ENCODE measurements around the gene SNX33.

SNX33 gene

GRCh38 chr15:75644376-75644775, 3.3 kb upstream of the SNX33 start:
- TF ChIP-seq EZH2phosphoT487 (conservative IDR thresholded peaks at IDR 0.05; ENCODE audit: low read length) (no peak), CTCF (IDR thresholded peaks at IDR 0.05; ENCODE audit: insufficient read depth, low read length, poor library complexity, severe bottlenecking) (no peak)
- Histone ChIP-seq H3K9me2 (replicated peaks; ENCODE audit: insufficient read depth, low read length) (no peaks in the 10 kb centered on the region), H2AFZ (ENCODE audit: low read depth, low read length, severe bottlenecking) (no peak overlapping the region)

GRCh38 chr15:75646112-75646943, 1.4 kb upstream of the SNX33 start:
- Histone ChIP-seq H3K36me3 (ENCODE audit: low read length) (no peaks in the 10 kb centered on the region), H3K9ac (ENCODE audit: low read length) (no peak overlapping the region), H2AFZ (ENCODE audit: low read depth, low read length, severe bottlenecking) (no peak overlapping the region), H3K9me3 (ENCODE audit: insufficient read depth, low read length) (no peaks in the 10 kb centered on the region), H3K4me3 (ENCODE audit: insufficient read depth, low read length, poor library complexity, severe bottlenecking) (no peak overlapping the region), H3K9me2 (replicated peaks; ENCODE audit: insufficient read depth, low read length) (no peaks in the 10 kb centered on the region), H3K27me3 (ENCODE audit: low read length) (no peaks in the 10 kb centered on the region; the same call in 1 of the 2 replicates), H3K79me2 (ENCODE audit: insufficient read depth, low read length) (no peaks in the 10 kb centered on the region), H3F3A (ENCODE audit: insufficient read depth) (0 out of 2 replicates have a peak, but pooled peaks cover 5% of the 10 kb centered on the region), H3K4me2 (ENCODE audit: low read depth, low read length, poor library complexity, severe bottlenecking) (peak overlapping the region; percentile 74), H3K27ac (ENCODE audit: low read depth, low read length) (no peak overlapping the region), H4K20me1 (ENCODE audit: low read depth, low read length) (no peaks in the 10 kb centered on the region)
- no peak for TF ChIP-seq CTCF (IDR thresholded peaks at IDR 0.05; ENCODE audit: insufficient read depth, low read length, poor library complexity, severe bottlenecking)
- no peak for TF ChIP-seq EZH2phosphoT487 (conservative IDR thresholded peaks at IDR 0.05; ENCODE audit: low read length)

More at GRCh38 chr15:75644376-75644775, 3.3 kb upstream of the SNX33 start:
- no peaks in the 10 kb centered on the region; the same call in 1 of the 2 replicates for H3K27me3 ChIP-seq (ENCODE audit: low read length)
- no peak overlapping the region for H3K27ac ChIP-seq (ENCODE audit: low read depth, low read length)
- H3K36me3 ChIP-seq (ENCODE audit: low read length) = no peaks in the 10 kb centered on the region
- no peak overlapping the region for H3K9ac ChIP-seq (ENCODE audit: low read length)
- H3K9me3 ChIP-seq (ENCODE audit: insufficient read depth, low read length) = no peaks in the 10 kb centered on the region
- no peak overlapping the region for H3K4me2 ChIP-seq (ENCODE audit: low read depth, low read length, poor library complexity, severe bottlenecking)
- H3K79me2 ChIP-seq (ENCODE audit: insufficient read depth, low read length) = peaks cover 5% of the 10 kb centered on the region
- no peak overlapping the region for H3K4me3 ChIP-seq (ENCODE audit: insufficient read depth, low read length, poor library complexity, severe bottlenecking)
- H4K20me1 ChIP-seq (ENCODE audit: low read depth, low read length) = no peaks in the 10 kb centered on the region
- peaks cover 13% of the 10 kb centered on the region for H3F3A ChIP-seq (ENCODE audit: insufficient read depth)

GRCh38 chr15:75646944-75647364, 758 bp upstream of the SNX33 start:
- Histone ChIP-seq H3K4me3 (ENCODE audit: insufficient read depth, low read length, poor library complexity, severe bottlenecking) (peak overlapping the region; percentile 62), H3F3A (ENCODE audit: insufficient read depth) (0 out of 2 replicates have a peak, but pooled peaks cover 5% of the 10 kb centered on the region), H3K4me2 (ENCODE audit: low read depth, low read length, poor library complexity, severe bottlenecking) (peak overlapping the region; percentile 74), H3K36me3 (ENCODE audit: low read length) (no peaks in the 10 kb centered on the region), H3K9me2 (replicated peaks; ENCODE audit: insufficient read depth, low read length) (no peaks in the 10 kb centered on the region), H4K20me1 (ENCODE audit: low read depth, low read length) (no peaks in the 10 kb centered on the region), H3K27ac (ENCODE audit: low read depth, low read length) (no peak overlapping the region), H3K79me2 (ENCODE audit: insufficient read depth, low read length) (no peaks in the 10 kb centered on the region), H3K9ac (ENCODE audit: low read length) (peak overlapping the region; percentile 54), H2AFZ (ENCODE audit: low read depth, low read length, severe bottlenecking) (peak overlapping the region; percentile 90), H3K9me3 (ENCODE audit: insufficient read depth, low read length) (no peaks in the 10 kb centered on the region), H3K27me3 (ENCODE audit: low read length) (no peaks in the 10 kb centered on the region; the same call in 1 of the 2 replicates)
- TF ChIP-seq EZH2phosphoT487 (conservative IDR thresholded peaks at IDR 0.05; ENCODE audit: low read length) = no peak
- no peak for TF ChIP-seq CTCF (IDR thresholded peaks at IDR 0.05; ENCODE audit: insufficient read depth, low read length, poor library complexity, severe bottlenecking)

All from SU-DHL-6 (cell line).